A673 (cell line): ENCODE data around the gene RSRC1. TPM values are rescaled to one million over a fixed set of nuclear protein-coding genes. Genes with fewer than 3 reads are reported as not detected.
A peak's percentile ranks its signal among the peaks of the same experiment; 100 is the strongest.

Experiments
- BruUV-seq: library from RNA; stranded (reverse); fragments of 400-500 nt; replicated peaks from 2 replicates; lab custom pipeline; 2021; lab: Mats Ljungman, UMichigan
- CTCF ChIA-PET: fragments of 300-600 bp; sonication (Branson Sonifier 250); formaldehyde crosslinking; loops from one replicate; lab custom pipeline; 2022; ENCODE audit warnings: antibody characterized with exemption; lab: Charles Lee
- POLR2A ChIA-PET: fragments of 300-600 bp; sonication (Branson Sonifier 250); formaldehyde crosslinking; loops from one replicate; lab custom pipeline; 2022; ENCODE audit warnings: antibody characterized with exemption; ENCODE audit not compliant: low non-redundant PET; lab: Charles Lee
- DNase-seq: peaks from one replicate; pipeline ENCODE4 v3.0.0-alpha.2; 2015; ENCODE audit warnings: low spot score
- H3K27ac ChIP-seq: fragments of 200-600 bp; sonication (generic); 2 replicates; pipeline ENCODE4 v1.5.1; 2016; ENCODE audit warnings: mixed run types, low read depth, mild to moderate bottlenecking, mixed read lengths, antibody characterized with exemption, low read length; ENCODE audit not compliant: poor library complexity, severe bottlenecking
- H3K27me3 ChIP-seq: fragments of 200-600 bp; sonication (generic); replicated peaks from 2 replicates; pipeline ENCODE4 v1.6.1; 2017; ENCODE audit warnings: mixed run types, low read depth, mild to moderate bottlenecking, mixed read lengths, antibody characterized with exemption, low read length; ENCODE audit not compliant: insufficient read depth, poor library complexity
- H3K36me3 ChIP-seq: fragments of 200-600 bp; sonication (generic); 2 replicates; pipeline ENCODE4 v1.6.1; 2016; ENCODE audit warnings: mixed run types, mild to moderate bottlenecking, mixed read lengths, antibody characterized with exemption, low read length; ENCODE audit not compliant: insufficient read depth, poor library complexity, severe bottlenecking
- H3K4me1 ChIP-seq: fragments of 200-600 bp; sonication (generic); 2 replicates; pipeline ENCODE4 v1.6.1; 2017; ENCODE audit warnings: mixed run types, mild to moderate bottlenecking, mixed read lengths, antibody characterized with exemption, low read length; ENCODE audit not compliant: insufficient read depth, poor library complexity, severe bottlenecking
- H3K4me3 ChIP-seq: fragments of 200-600 bp; sonication (generic); 2 replicates; pipeline ENCODE4 v1.5.1; 2016; ENCODE audit warnings: low read depth, mixed run types, mild to moderate bottlenecking, mixed read lengths, low read length; ENCODE audit not compliant: poor library complexity, severe bottlenecking
- H3K9me3 ChIP-seq: fragments of 200-600 bp; sonication (generic); 2 replicates; pipeline ENCODE4 v1.6.1; 2016; ENCODE audit warnings: mixed run types, low read depth, mild to moderate bottlenecking, mixed read lengths, antibody characterized with exemption, low read length; ENCODE audit not compliant: poor library complexity, severe bottlenecking
- CTCF ChIP-seq: fragments of 300-800, 200-600 bp; sonication (generic); conservative IDR thresholded peaks from 2 replicates; pipeline ENCODE4 v1.5.1; 2017; ENCODE audit warnings: low read depth, mild to moderate bottlenecking, antibody characterized with exemption, low read length, moderate library complexity, mixed read lengths
- EZH2 ChIP-seq: fragments of 200-600 bp; sonication (generic); IDR thresholded peaks from 2 replicates; pipeline ENCODE4 v1.6.1; 2017; ENCODE audit warnings: borderline replicate concordance, low read depth, mild to moderate bottlenecking, mixed read lengths, antibody characterized with exemption, low read length; ENCODE audit not compliant: poor library complexity, severe bottlenecking
- intact Hi-C: fragments of 100-400 bp; cut with micrococcal nuclease; formaldehyde crosslinking; loops from one replicate; pipeline ENCODE4 v1.10.0; 2022; ENCODE audit not compliant: unreplicated experiment
- total RNA-seq: library from RNA; stranded (reverse); gene quantifications from 2 replicates; pipeline ENCODE4 v1.2.3, GENCODE V29; 2021

The RSRC1 gene
- total RNA-seq, 1 experiment from 2014 or later, result 59.4 TPM

DNA sequence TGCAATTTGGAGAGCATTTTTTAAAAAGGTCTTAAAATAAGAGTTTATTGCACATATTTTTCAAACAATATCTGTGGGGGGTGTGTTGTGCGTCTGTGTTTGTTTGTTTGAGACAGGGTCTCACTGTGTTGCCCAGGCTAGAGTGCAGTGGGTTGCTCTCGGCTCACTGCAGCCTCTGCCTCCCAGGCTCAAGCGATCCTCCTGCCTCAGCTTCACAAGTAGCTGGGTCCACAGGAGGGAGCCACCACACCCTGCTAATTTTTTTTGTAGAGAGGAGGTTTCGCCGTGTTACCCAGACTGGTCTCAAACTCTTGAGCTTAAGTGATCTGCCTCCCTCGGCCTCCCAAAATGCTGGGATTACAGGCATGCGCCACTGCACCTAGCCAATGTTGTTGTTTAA, 463.8 kb downstream of the RSRC1 start:
- no peak overlapping the region for H3K4me3 ChIP-seq
- BruUV-seq, result no TSS peak
- ChIA-PET POLR2A (no interaction called here), CTCF (no interaction called here)
- H3K27ac ChIP-seq, result no peak overlapping the region
- no peaks in the 10 kb centered on the region for H3K9me3 ChIP-seq
- H3K27me3 ChIP-seq, result no peaks in the 10 kb centered on the region
- intact Hi-C loops, result no loop called here
- DNase-seq, result peak; percentile 13
- TF ChIP-seq EZH2, result no peak
- TF ChIP-seq CTCF, result no peak
- H3K36me3 ChIP-seq, result no peaks in the 10 kb centered on the region
- peaks cover 5% of the 10 kb centered on the region for H3K4me1 ChIP-seq

- Histone ChIP-seq H3K36me3 (no peaks in the 10 kb centered on the region), H3K9me3 (no peaks in the 10 kb centered on the region), H3K4me1 (peaks cover 5% of the 10 kb centered on the region), H3K4me3 (no peak overlapping the region), H3K27ac (no peak overlapping the region), H3K27me3 (no peaks in the 10 kb centered on the region)
- no peak for TF ChIP-seq EZH2
- no peak for TF ChIP-seq CTCF
- no TSS peak for BruUV-seq
- CTCF ChIA-PET, result no interaction called here
- no peak for DNase-seq
- POLR2A ChIA-PET, result no interaction called here
- intact Hi-C loops, result no loop called here
Measured at GRCh38 chr3:158574646-158575045, 464.8 kb downstream of the RSRC1 start.

DNA sequence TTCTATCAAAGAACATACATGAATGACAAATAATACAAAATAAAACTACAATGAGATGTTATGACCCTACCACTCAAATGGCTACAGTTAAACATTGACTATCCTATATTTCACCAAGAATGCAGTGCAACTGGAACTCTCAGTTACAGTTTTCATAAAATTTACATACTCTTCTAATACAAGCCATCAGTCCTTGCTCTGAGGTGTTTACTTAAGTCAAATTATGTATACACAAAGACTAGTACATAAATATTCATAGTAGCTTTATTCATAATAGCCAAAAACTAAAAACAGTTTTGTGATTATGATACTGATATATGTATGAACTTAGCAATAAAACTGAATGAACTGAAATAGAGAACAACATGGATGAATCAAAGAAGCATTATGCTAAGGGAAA, 480.3 kb downstream of the RSRC1 start:
- no TSS peak for BruUV-seq
- POLR2A ChIA-PET, result no interaction called here

More for the DNA sequence above, 480.3 kb downstream of the RSRC1 start:
- no peak for DNase-seq
- H3K27me3 ChIP-seq, result no peaks in the 10 kb centered on the region
- intact Hi-C loops, result no loop called here
- H3K27ac ChIP-seq, result no peak overlapping the region
- TF ChIP-seq CTCF, result no peak
- TF ChIP-seq EZH2, result no peak
- no peaks in the 10 kb centered on the region for H3K36me3 ChIP-seq
- H3K4me3 ChIP-seq, result no peak overlapping the region
- no peaks in the 10 kb centered on the region for H3K9me3 ChIP-seq
- no peaks in the 10 kb centered on the region for H3K4me1 ChIP-seq
- CTCF ChIA-PET, result no interaction called here

Other genes with a start within 250 kb of the RSRC1 start
- gene SHOX2, start 3.7 kb upstream of the RSRC1 start, total RNA-seq, result 1.7 and 2.9 TPM in 2 replicates